ENCODE results near the gene ANKRD1. TPM values are rescaled to one million over a fixed set of nuclear protein-coding genes. Genes with fewer than 3 reads are reported as not detected.

Gene ANKRD1
- total and polyA plus RNA-seq, 2 donors (not counting 3 experiments of a cell fraction or from before 2014, with no cell fraction given), result 593 to 664 TPM

GRCh38 chr10:90888387-90888786, 32.5 kb downstream of the ANKRD1 start:
- FAIRE-seq (no peak), DNase-seq (ENCODE audit: low read depth, low spot score) (no peak)
- no peaks in the 10 kb centered on the region for H3K4me1 ChIP-seq (ENCODE audit: control insufficient read depth, extremely low read depth, insufficient read depth, low read length)
- H3K9ac ChIP-seq (replicated peaks; ENCODE audit: extremely low read depth, insufficient read depth, low read length), result no peak overlapping the region
- H2AFZ ChIP-seq (ENCODE audit: low read depth, low read length), result no peak overlapping the region
- ChIA-PET POLR2A (no interaction called here), CTCF (interaction anchor here (1.3 to 1.6 kb wide), 2 partner anchors 9 to 24 kb away, joined by 4 to 5 read pairs; no protein-coding TSS in a partner anchor)
- BruUV-seq (replicated peaks), result no TSS peak
- no peaks in the 10 kb centered on the region for H3K9me3 ChIP-seq (replicated peaks; ENCODE audit: control insufficient read depth, insufficient read depth, low read length)
- H3K9me1 ChIP-seq (replicated peaks; ENCODE audit: control insufficient read depth, extremely low read depth, insufficient read depth, low read length), result no peaks in the 10 kb centered on the region
- H3K4me2 ChIP-seq (ENCODE audit: insufficient read depth, low read length), result no peak overlapping the region
- intact Hi-C loops (cut with micrococcal nuclease) (no loop called here), dilution Hi-C loops (cut with MboI; ENCODE audit: extremely low pct_ligation_motif_present, low sequenced_read_pairs) (loop anchor here (25.0 kb wide), 1 partner anchor 374 kb away; no protein-coding TSS in a partner anchor)
- no peaks in the 10 kb centered on the region for H3K79me2 ChIP-seq (ENCODE audit: control insufficient read depth, insufficient read depth, low read length)
- H3K4me3 ChIP-seq (replicated peaks in 1 of 3; ENCODE audit: insufficient read depth in 1 of 3, low read depth in 1 of 3, low read length in 3 of 3), result no peak overlapping the region
- H4K20me1 ChIP-seq (replicated peaks; ENCODE audit: control insufficient read depth, extremely low read depth, insufficient read depth, low read length), result no peaks in the 10 kb centered on the region
- H3K27ac ChIP-seq (ENCODE audit: insufficient read depth, low read depth, low read length), result no peak overlapping the region
- H3K27me3 ChIP-seq (ENCODE audit: control insufficient read depth in 2 of 2, insufficient read depth in 2 of 2, low read length in 2 of 2), result no peaks in the 10 kb centered on the region
- H3K36me3 ChIP-seq (ENCODE audit: control insufficient read depth in 2 of 2, extremely low read depth in 1 of 2, insufficient read depth in 2 of 2, low read length in 2 of 2), result peaks cover 4 to 14% of the 10 kb centered on the region in 2 experiments
- TF ChIP-seq MYC (IDR thresholded peaks at IDR 0.05; ENCODE audit: low read depth, low read length) (no peak), JUN (IDR thresholded peaks at IDR 0.05; ENCODE audit: borderline replicate concordance, insufficient read depth, insufficient read length, low read depth) (no peak), MAX (IDR thresholded peaks at IDR 0.05; ENCODE audit: insufficient read depth, insufficient read length) (no peak), POLR2A (IDR thresholded peaks at IDR 0.05; ENCODE audit: low read depth, low read length) (no peak), GATA2 (IDR thresholded peaks at IDR 0.05; ENCODE audit: insufficient read depth, insufficient read length, low read depth, low read length) (no peak), EZH2 (IDR thresholded peaks at IDR 0.05; ENCODE audit: borderline replicate concordance, low read depth, low read length, severe bottlenecking) (no peak), FOS (IDR thresholded peaks at IDR 0.05; ENCODE audit: borderline replicate concordance, insufficient read depth, low read length) (no peak), POLR2AphosphoS5 (IDR thresholded peaks at IDR 0.05; ENCODE audit: insufficient read depth, low read depth, low read length) (no peak), CTCF (IDR thresholded peaks at IDR 0.05; ENCODE audit: extremely low read depth in 1 of 2, insufficient read depth in 1 of 2, low read depth in 1 of 2, low read length in 2 of 2) (no peak)
